Testis (tissue), 3 donors: ENCODE measurements around the gene ADGRE1. TPM values are rescaled to one million over a fixed set of nuclear protein-coding genes. Genes with fewer than 3 reads are reported as not detected.

ENCODE experiments used
- DNase-seq: peaks from one replicate; pipeline ENCODE4 v3.0.0-alpha.2; 2019
- H3K27ac ChIP-seq, 2 donors: fragments of 200-600 bp; sonication (generic); one replicate each; pipeline ENCODE4 v1.5.1; 2019
- H3K27me3 ChIP-seq: fragments of 200-600 bp; sonication (generic); one replicate; pipeline ENCODE4 v1.5.1; 2019
- H3K36me3 ChIP-seq: fragments of 200-600 bp; sonication (generic); one replicate; pipeline ENCODE4 v1.5.1; 2017; ENCODE audit warnings: low read depth; ENCODE audit errors: missing control alignments
- H3K4me1 ChIP-seq: fragments of 200-600 bp; sonication (generic); one replicate; pipeline ENCODE4 v1.5.1; 2019
- H3K4me3 ChIP-seq, 2 donors: fragments of 200-600 bp; sonication (generic); one replicate each; pipeline ENCODE4 v1.5.1; 2017 to 2019
- H3K9me3 ChIP-seq: fragments of 200-600 bp; sonication (generic); one replicate; pipeline ENCODE4 v1.5.1; 2017
- CTCF ChIP-seq, 3 experiments: fragments of 450-650 bp in 2 of 3; fragments of 200-600 bp in 1 of 3; sonication (generic) in 1 of 3; IDR thresholded peaks; one replicate each; pipeline ENCODE4 v1.5.1; 2016 to 2019; ENCODE audit warnings: antibody characterized with exemption in 3 of 3, mild to moderate bottlenecking in 2 of 3, moderate library complexity in 1 of 3
- POLR2A ChIP-seq: fragments of 450-650 bp; IDR thresholded peaks from one replicate; pipeline ENCODE4 v1.6.1; 2017; ENCODE audit warnings: antibody characterized with exemption, mild to moderate bottlenecking, moderate library complexity
- WGBS, 2 donors: methylation state at CpG; one replicate each; pipeline ENCODE4 v1.1.5; 2018; 5-methylcytosine and 5-hydroxymethylcytosine counted together
- intact Hi-C: fragments of 100-400 bp; cut with DNase I; formaldehyde crosslinking; loops from one replicate; pipeline ENCODE4 v1.15.1; 2023; ENCODE audit warnings: low total_unique reads
- polyA plus RNA-seq: library from polyadenylated mRNA; stranded (reverse); fragments of 350-450 nt; fragmentation: Illumina TruSeq; extraction: RNeasy Lipid Tissue Mini Kit (QIAGEN cat#74804); gene quantifications from one replicate; pipeline ENCODE4 v1.2.3, GENCODE V29; 2014; ENCODE audit warnings: low read depth, low replicate concordance; ENCODE audit not compliant: insufficient read depth
- total RNA-seq, 2 donors: library from RNA; depleted of rRNA; stranded (reverse); fragments of >200 nt; gene quantifications; one replicate each; pipeline ENCODE4 v1.2.3, GENCODE V29; 2016

The ADGRE1 gene
- total and polyA plus RNA-seq, 3 donors from 2014 or later = 1.4 to 5.0 (median 1.5) TPM

DNA sequence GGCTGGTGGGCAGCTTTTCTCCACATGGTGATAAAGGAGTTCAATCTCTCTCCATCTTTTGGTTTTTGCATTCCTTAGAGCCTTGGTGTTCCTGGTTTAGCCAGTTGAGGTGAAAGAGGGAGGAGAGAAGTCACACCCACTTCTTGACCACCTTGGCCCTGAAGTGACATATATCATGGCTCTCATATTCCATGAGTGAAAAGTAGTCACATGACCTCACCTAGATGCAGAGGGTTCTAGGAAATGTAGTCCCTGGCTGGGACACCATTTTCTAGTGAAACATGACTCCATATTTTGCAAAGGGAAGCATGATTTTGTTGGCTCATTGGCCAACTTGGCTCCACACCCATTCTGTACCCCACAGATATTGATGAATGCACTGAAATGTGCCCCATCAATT, 16.1 kb downstream of the ADGRE1 start:
- no peaks in the 10 kb centered on the region for H3K4me1 ChIP-seq
- no peaks in the 10 kb centered on the region for H3K27me3 ChIP-seq
- no peaks in the 10 kb centered on the region for H3K36me3 ChIP-seq
- no peak overlapping the region for H3K4me3 ChIP-seq
- H3K9me3 ChIP-seq = no peaks in the 10 kb centered on the region
- TF ChIP-seq POLR2A = no peak
- TF ChIP-seq CTCF (IDR thresholded peaks at IDR 0.05) = no peak
- H3K27ac ChIP-seq = no peak overlapping the region
- intact Hi-C loops = no loop called here
- no peak for DNase-seq

GRCh38 chr19:6906559-6907060, 19.2 kb downstream of the ADGRE1 start:
- Histone ChIP-seq H3K27ac (no peak overlapping the region), H3K4me3 (no peak overlapping the region), H3K36me3 (no peaks in the 10 kb centered on the region), H3K27me3 (no peaks in the 10 kb centered on the region), H3K9me3 (no peaks in the 10 kb centered on the region), H3K4me1 (no peaks in the 10 kb centered on the region)
- TF ChIP-seq POLR2A = no peak
- no peak for TF ChIP-seq CTCF (IDR thresholded peaks at IDR 0.05)
- intact Hi-C loops = no loop called here
- no peak for DNase-seq
- WGBS, 2 donors = 51 to 85% methylated on average over 3 of the region's 3 CpGs

- Histone ChIP-seq H3K27me3 (no peaks in the 10 kb centered on the region), H3K4me1 (no peaks in the 10 kb centered on the region), H3K36me3 (no peaks in the 10 kb centered on the region), H3K9me3 (no peaks in the 10 kb centered on the region), H3K27ac (no peak overlapping the region), H3K4me3 (no peak overlapping the region)
- intact Hi-C loops = no loop called here
- TF ChIP-seq CTCF (IDR thresholded peaks at IDR 0.05) (no peak), POLR2A (no peak)
- no peak for DNase-seq
- WGBS, 2 donors = 43 to 50% methylated on average over 3 of the region's 3 CpGs
Observed at GRCh38 chr19:6911523-6911922, 24.1 kb downstream of the ADGRE1 start.

- intact Hi-C loops = no loop called here
- H3K36me3 ChIP-seq = no peaks in the 10 kb centered on the region
- H3K27me3 ChIP-seq = no peaks in the 10 kb centered on the region
- H3K4me1 ChIP-seq = no peaks in the 10 kb centered on the region
- WGBS, 2 donors = 68 to 72% methylated on average over 2 of the region's 2 CpGs
- no peak for DNase-seq
- H3K4me3 ChIP-seq = no peak overlapping the region
- H3K9me3 ChIP-seq = no peaks in the 10 kb centered on the region
- H3K27ac ChIP-seq = no peak overlapping the region
- TF ChIP-seq CTCF (IDR thresholded peaks at IDR 0.05) (no peak), POLR2A (no peak)
Observed at GRCh38 chr19:6914321-6914720, 26.9 kb downstream of the ADGRE1 start.

DNA sequence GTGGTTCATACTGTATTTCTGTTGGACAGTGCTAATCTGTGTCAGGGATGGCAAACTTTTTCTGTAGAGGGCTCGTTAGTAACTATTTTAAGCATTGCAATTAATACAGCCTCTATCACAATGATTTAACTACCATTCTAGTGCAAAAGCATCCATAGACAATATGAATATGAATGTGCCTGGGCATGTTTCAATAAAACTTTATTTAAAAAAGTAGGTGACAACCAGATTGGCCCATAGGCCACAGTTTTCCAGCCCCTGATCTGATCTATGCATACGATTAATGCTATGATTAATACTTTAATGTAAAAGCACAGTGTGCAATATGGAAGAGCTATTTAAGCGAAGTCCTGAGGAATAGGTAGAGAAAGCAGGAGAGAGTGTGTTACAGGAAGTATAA, 29.6 kb downstream of the ADGRE1 start:
- DNase-seq = no peak
- H3K9me3 ChIP-seq = no peaks in the 10 kb centered on the region
- no peak overlapping the region for H3K27ac ChIP-seq
- WGBS, 2 donors = 80 to 86% methylated on average over 3 of the region's 3 CpGs
- TF ChIP-seq CTCF (IDR thresholded peaks at IDR 0.05) (no peak), POLR2A (no peak)
- no peaks in the 10 kb centered on the region for H3K27me3 ChIP-seq
- H3K4me3 ChIP-seq = no peak overlapping the region
- H3K36me3 ChIP-seq = no peaks in the 10 kb centered on the region
- H3K4me1 ChIP-seq = no peaks in the 10 kb centered on the region
- intact Hi-C loops = no loop called here
